ENCODE measurements around the gene PAK1IP1. TPM values are rescaled to one million over a fixed set of nuclear protein-coding genes. Genes with fewer than 3 reads are reported as not detected.

The PAK1IP1 gene
- total and polyA plus RNA-seq, 10 of the 15 experiments (the other 5 are each of a cell fraction or from before 2014, with no cell fraction given) = 26.0 to 98.5 (median 47.8) TPM

- Histone ChIP-seq H3K9ac (ENCODE audit: control insufficient read depth, insufficient read depth, low read length) (peak overlapping the region; percentile 75), H4K20me1 (ENCODE audit: control insufficient read depth, insufficient read depth) (no peaks in the 10 kb centered on the region), H3K79me2 (ENCODE audit: control insufficient read depth, insufficient read depth, low read length) (peaks cover 29% of the 10 kb centered on the region), H3K36me3 (ENCODE audit: control insufficient read depth in 2 of 2, insufficient read depth in 2 of 2, low read length in 1 of 2) (peaks cover 1 to 5% of the 10 kb centered on the region in 2 experiments; a peak in 2 of 4 replicates), H3K27ac (ENCODE audit: control insufficient read depth, insufficient read depth) (peak overlapping the region; percentile 66; the same call in 1 of the 2 replicates), H3K4me2 (ENCODE audit: control insufficient read depth, insufficient read depth) (peak overlapping the region; percentile 75), H3K9me3 (replicated peaks; ENCODE audit: control insufficient read depth, insufficient read depth, low read length) (no peaks in the 10 kb centered on the region), H3K4me3 (peak overlapping the region; percentile 72), H3K27me3 (replicated peaks in 1 of 2; ENCODE audit: control insufficient read depth in 2 of 2, insufficient read depth in 2 of 2, low read length in 1 of 2) (no peaks in the 10 kb centered on the region), H2AFZ (ENCODE audit: control insufficient read depth, low read depth, low read length) (peak overlapping the region; percentile 61), H3K4me1 (ENCODE audit: control insufficient read depth, insufficient read depth, low read length) (peaks cover 5% of the 10 kb centered on the region; the same call in 1 of the 2 replicates)
- SMC1A ChIA-PET (ENCODE audit: uncharacterized antibody, unreplicated experiment) = interaction anchor here (0.6 to 4.7 kb wide), 11 partner anchors 9 to 236 kb away, joined by 3 to 46 read pairs (median 4); partner anchors contain the start of genes C6orf52, PAK1IP1 and TMEM14C
- no peak for DNase-seq (ENCODE audit: low read depth, low spot score)
- in situ Hi-C loops (cut with MboI) = no loop called here
- CTCF ChIA-PET = interaction anchor here (1.1 to 2.2 kb wide), 6 partner anchors 9 to 52 kb away, joined by 3 to 11 read pairs (median 6); partner anchors contain the start of genes C6orf52, PAK1IP1 and TMEM14C
- intact Hi-C loops (cut with micrococcal nuclease; ENCODE audit: unreplicated experiment) = loop anchor here (1.0 to 5.0 kb wide), 3 partner anchors 24 to 235 kb away; partner anchors contain the start of genes C6orf52, PAK1IP1 and TMEM14C
- BruUV-seq (replicated peaks) = TSS peak; percentile 93
- no peak for FAIRE-seq
- TF ChIP-seq CHD4 (IDR thresholded peaks at IDR 0.05) (no peak), MLLT1 (IDR thresholded peaks at IDR 0.05) (peak; percentile 79), SREBF2 (IDR thresholded peaks at IDR 0.05; ENCODE audit: low read length) (no peak), TCF3 (IDR thresholded peaks at IDR 0.05; ENCODE audit: borderline replicate concordance, insufficient read depth, low read depth, low read length) (no peak), RELB (IDR thresholded peaks at IDR 0.05; ENCODE audit: low read depth) (no peak), CREB1 (IDR thresholded peaks at IDR 0.05; ENCODE audit: low read depth) (no peak)
- POLR2A ChIA-PET = interaction anchor here (0.6 to 3.3 kb wide), 6 partner anchors 18 to 247 kb away, joined by 3 to 32 read pairs (median 6); partner anchors contain the start of genes C6orf52, PAK1IP1 and TMEM14C
- 71% methylated on average over 9 of the region's 9 CpGs for WGBS (ENCODE audit: insufficient coverage, insufficient replicate concordance, low lambda C conversion rate, missing lambda C conversion rate)
- no peak for ATAC-seq
- RAD21 ChIA-PET (ENCODE audit: unreplicated experiment) = interaction anchor here (1.3 to 2.5 kb wide), 7 partner anchors 23 to 268 kb away, joined by 4 to 12 read pairs (median 7); partner anchors contain the start of genes C6orf52, PAK1IP1 and TMEM14C
These were observed 52.1 kb downstream of the PAK1IP1 start for GRCh38 chr6:10746915-10747250.

Measured in GM12878 (cell line).